GM23338 (cell line): ENCODE data around the gene OSBPL10. TPM values are rescaled to one million over a fixed set of nuclear protein-coding genes. Genes with fewer than 3 reads are reported as not detected.

Experiments used
- ATAC-seq: fragments of 200-7000 bp; cut with Tn5 transposase; 3 replicates; pipeline ENCODE4 v1.9.1; 2020
- DNase-seq: peaks from one replicate; pipeline ENCODE4 v3.0.0-alpha.2; 2015; ENCODE audit warnings: low spot score
- H2AFZ ChIP-seq: fragments of 200-600 bp; sonication (generic); 2 replicates; pipeline ENCODE4 v1.8.0; 2016; ENCODE audit warnings: antibody characterized with exemption, mild to moderate bottlenecking, moderate library complexity
- H3F3A ChIP-seq: fragments of 200-600 bp; sonication (generic); replicated peaks from 2 replicates; pipeline ENCODE4 v1.8.0; 2017; ENCODE audit warnings: antibody characterized with exemption, mixed run types, low read depth
- H3K27ac ChIP-seq: fragments of 200-600 bp; sonication (generic); 2 replicates; pipeline ENCODE4 v1.6.1; 2016; ENCODE audit warnings: low read depth
- H3K27me3 ChIP-seq: fragments of 200-600 bp; sonication (generic); 2 replicates; pipeline ENCODE4 v1.8.0; 2016; ENCODE audit warnings: mild to moderate bottlenecking, mixed run types, moderate library complexity; ENCODE audit not compliant: insufficient read depth
- H3K36me3 ChIP-seq: fragments of 200-600 bp; sonication (generic); 2 replicates; pipeline ENCODE4 v1.8.0; 2016; ENCODE audit warnings: mild to moderate bottlenecking; ENCODE audit not compliant: insufficient read depth
- H3K4me1 ChIP-seq: fragments of 200-600 bp; sonication (generic); 2 replicates; pipeline ENCODE4 v1.8.0; 2016; ENCODE audit warnings: mild to moderate bottlenecking, moderate library complexity; ENCODE audit not compliant: insufficient read depth
- H3K4me2 ChIP-seq: fragments of 200-600 bp; sonication (generic); 2 replicates; pipeline ENCODE4 v1.7.1; 2017; ENCODE audit warnings: mixed run types
- H3K4me3 ChIP-seq: fragments of 200-600 bp; sonication (generic); 2 replicates; pipeline ENCODE4 v1.6.1; 2016; ENCODE audit warnings: mixed run types
- H3K79me2 ChIP-seq: fragments of 200-600 bp; sonication (generic); replicated peaks from 2 replicates; pipeline ENCODE4 v1.8.0; 2017; ENCODE audit warnings: mild to moderate bottlenecking; ENCODE audit not compliant: insufficient read depth
- H3K9me2 ChIP-seq: fragments of 200-600 bp; sonication (generic); 2 replicates; pipeline ENCODE4 v1.8.0; 2017; ENCODE audit not compliant: insufficient read depth
- H4K20me1 ChIP-seq: fragments of 200-600 bp; sonication (generic); replicated peaks from 2 replicates; pipeline ENCODE4 v1.8.0; 2017; ENCODE audit warnings: mild to moderate bottlenecking; ENCODE audit not compliant: insufficient read depth
- H3K27ac Mint-ChIP-seq: 2 replicates; pipeline ENCODE4 v1.8.0; 2020; ENCODE audit warnings: inconsistent platforms, mild to moderate bottlenecking, moderate library complexity, mixed read lengths
- H3K27me3 Mint-ChIP-seq: 3 replicates; pipeline ENCODE4 v1.8.0; 2022; ENCODE audit warnings: low read depth, mild to moderate bottlenecking, moderate library complexity, mixed read lengths, inconsistent platforms; ENCODE audit not compliant: insufficient read depth, poor library complexity
- H3K36me3 Mint-ChIP-seq: 3 replicates; pipeline ENCODE4 v1.8.0; 2021; ENCODE audit warnings: low read depth, mild to moderate bottlenecking, inconsistent platforms, moderate library complexity, mixed read lengths
- H3K4me1 Mint-ChIP-seq: 3 replicates; pipeline ENCODE4 v1.8.0; 2020; ENCODE audit warnings: mild to moderate bottlenecking, inconsistent platforms, mixed read lengths
- H3K4me3 Mint-ChIP-seq: 3 replicates; pipeline ENCODE4 v1.8.0; 2021; ENCODE audit warnings: moderate library complexity, mild to moderate bottlenecking, inconsistent platforms, mixed read lengths
- H3K9me3 Mint-ChIP-seq: 3 replicates; pipeline ENCODE4 v1.8.0; 2020; ENCODE audit warnings: moderate library complexity, mild to moderate bottlenecking, inconsistent platforms, mixed read lengths
- CREB1 ChIP-seq: fragments of 250-450 bp; sonication (Bioruptor Pico); IDR thresholded peaks from 2 replicates; pipeline ENCODE4 v1.5.0; 2020; ENCODE audit warnings: low read depth, mild to moderate bottlenecking, moderate library complexity
- CTCF ChIP-seq, 2 experiments: fragments of 200-600 bp in 1 of 2; sonication (generic) in 1 of 2; conservative IDR thresholded peaks; 2 replicates each; pipeline versions ENCODE4 v1.5.1 to v1.6.1; 2016 to 2017; ENCODE audit warnings: antibody characterized with exemption in 2 of 2, low read depth in 2 of 2, mild to moderate bottlenecking in 2 of 2, moderate library complexity in 1 of 2
- ETS1 ChIP-seq: IDR thresholded peaks from 2 replicates; pipeline ENCODE4 v1.6.1; 2016; ENCODE audit warnings: antibody characterized with exemption
- EZH2 ChIP-seq: fragments of 200-600 bp; sonication (generic); IDR thresholded peaks from one replicate; pipeline ENCODE4 v1.8.0; 2017; ENCODE audit warnings: antibody characterized with exemption, mild to moderate bottlenecking, low read depth; ENCODE audit not compliant: unreplicated experiment
- EZH2phosphoT487 ChIP-seq: fragments of 200-600 bp; sonication (generic); IDR thresholded peaks from one replicate; pipeline ENCODE4 v1.8.1; 2018; ENCODE audit warnings: antibody characterized with exemption; ENCODE audit not compliant: unreplicated experiment
- JUNB ChIP-seq: IDR thresholded peaks from one replicate; pipeline ENCODE4 v1.6.1; 2016; ENCODE audit warnings: antibody characterized with exemption; ENCODE audit not compliant: unreplicated experiment
- NANOG ChIP-seq: IDR thresholded peaks from 2 replicates; pipeline ENCODE4 v1.6.1; 2016; ENCODE audit warnings: antibody characterized with exemption, borderline replicate concordance
- POLR2AphosphoS5 ChIP-seq: IDR thresholded peaks from 2 replicates; pipeline ENCODE4 v1.6.1; 2016; ENCODE audit warnings: antibody characterized with exemption, low read depth
- REST ChIP-seq: IDR thresholded peaks from one replicate; pipeline ENCODE4 v1.6.1; 2018; ENCODE audit warnings: antibody characterized with exemption; ENCODE audit not compliant: unreplicated experiment
- STAT1 ChIP-seq: IDR thresholded peaks from one replicate; pipeline ENCODE4 v1.6.1; 2016; ENCODE audit warnings: antibody characterized with exemption; ENCODE audit not compliant: unreplicated experiment
- ZNF114 ChIP-seq: fragments of 250-450 bp; sonication (Bioruptor Pico); IDR thresholded peaks from 2 replicates; pipeline ENCODE4 v1.5.0; 2020; ENCODE audit warnings: mild to moderate bottlenecking, moderate library complexity
- ZNF331 ChIP-seq: fragments of 250-450 bp; sonication (Bioruptor Pico); IDR thresholded peaks from 2 replicates; pipeline ENCODE4 v1.5.0; 2020; ENCODE audit warnings: low read depth, mild to moderate bottlenecking, moderate library complexity
- ZNF462 ChIP-seq: fragments of 250-450 bp; sonication (Bioruptor Pico); IDR thresholded peaks from 2 replicates; pipeline ENCODE4 v1.5.0; 2020; ENCODE audit warnings: mild to moderate bottlenecking, moderate library complexity
- polyA plus RNA-seq: library from polyadenylated mRNA; unstranded; fragments of >200 nt; fragmentation: Nextera tagmentation; extraction: Ambion mirVana; gene quantifications from 2 replicates; pipeline ENCODE4 v1.2.1, GENCODE V29; 2016
- total RNA-seq: library from RNA; depleted of rRNA; stranded (reverse); fragments of >200 nt; shearing (Covaris generic); gene quantifications from 2 replicates; pipeline ENCODE4 v1.2.3, GENCODE V29; 2014

The OSBPL10 gene
- total and polyA plus RNA-seq, 2 experiments from 2014 or later = 23.8 to 149 TPM

GRCh38 chr3:31815631-31816440 lies 165.2 kb downstream of the OSBPL10 start:
- Histone ChIP-seq H4K20me1 (peaks cover 10% of the 10 kb centered on the region; the same call in 1 of the 2 replicates), H3K4me1 (peaks cover 33% of the 10 kb centered on the region), H3K36me3 (no peaks in the 10 kb centered on the region; the same call in 1 of the 2 replicates), H3K27me3 (no peaks in the 10 kb centered on the region), H3K79me2 (peaks cover 57% of the 10 kb centered on the region), H2AFZ (no peak overlapping the region), H3F3A (no peaks in the 10 kb centered on the region), H3K9me2 (no peaks in the 10 kb centered on the region), H3K4me3 (no peak overlapping the region), H3K27ac (0 out of 2 replicates have a peak overlapping the region, but pooled peaks have one; percentile 30), H3K4me2 (0 out of 2 replicates have a peak overlapping the region, but pooled peaks have one; percentile 20)
- Mint-ChIP-seq H3K4me3 (no peak overlapping the region), H3K27me3 (no peaks in the 10 kb centered on the region), H3K4me1 (peaks cover 26% of the 10 kb centered on the region), H3K9me3 (no peaks in the 10 kb centered on the region), H3K27ac (no peak overlapping the region), H3K36me3 (peaks cover 21% of the 10 kb centered on the region)
- TF ChIP-seq POLR2AphosphoS5 (no peak), CTCF (conservative IDR thresholded peaks at IDR 0.05; ENCODE audit: low read depth in 2 of 2) (no peak), EZH2phosphoT487 (no peak), STAT1 (no peak), ETS1 (no peak), JUNB (no peak), REST (no peak), NANOG (no peak), ZNF331 (CRISPR knock-in tag) (no peak), EZH2 (no peak), ZNF114 (CRISPR knock-in tag) (no peak), ZNF462 (CRISPR knock-in tag) (no peak), CREB1 (CRISPR knock-in tag) (no peak)
- ATAC-seq = no peak
- no peak for DNase-seq
